ENCODE measurements around the gene SRC. TPM values are rescaled to one million over a fixed set of nuclear protein-coding genes. Genes with fewer than 3 reads are reported as not detected.

Gene SRC
- total and polyA plus RNA-seq, 2 donors from 2014 or later, result 28.5 to 70.0 TPM

DNA sequence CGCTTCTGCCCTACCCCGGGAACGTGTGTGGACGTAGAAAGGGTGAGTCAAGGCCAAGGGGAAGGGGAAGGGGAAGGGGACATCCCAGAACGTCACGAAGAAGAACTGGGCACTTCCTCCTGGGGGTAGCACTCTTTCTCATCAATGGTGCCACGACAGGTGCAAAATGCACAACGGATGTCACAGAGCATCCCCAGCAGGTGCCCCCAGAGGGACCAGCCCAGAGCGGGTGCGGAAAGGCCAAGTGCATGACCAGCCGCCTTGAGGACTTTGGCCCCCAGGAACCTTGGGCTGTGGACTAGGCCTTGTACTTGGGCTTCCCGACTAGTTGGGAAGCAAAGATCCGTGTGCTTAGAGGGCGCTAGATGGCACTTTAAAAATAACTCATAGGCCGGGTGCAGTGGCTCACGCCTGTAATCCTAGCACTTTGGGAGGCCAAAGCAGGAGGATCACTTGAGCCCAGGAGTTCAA is 12.1 kb upstream of the SRC start:
- no peak for TF ChIP-seq CTCF (IDR thresholded peaks at IDR 0.05; ENCODE audit: borderline replicate concordance, extremely low read depth, insufficient read depth)
- no peak overlapping the region for H3K27ac ChIP-seq (ENCODE audit: low read depth in 2 of 2, low read length in 2 of 2)
- intact Hi-C loops (cut with DNase I), result no loop called here

DNA sequence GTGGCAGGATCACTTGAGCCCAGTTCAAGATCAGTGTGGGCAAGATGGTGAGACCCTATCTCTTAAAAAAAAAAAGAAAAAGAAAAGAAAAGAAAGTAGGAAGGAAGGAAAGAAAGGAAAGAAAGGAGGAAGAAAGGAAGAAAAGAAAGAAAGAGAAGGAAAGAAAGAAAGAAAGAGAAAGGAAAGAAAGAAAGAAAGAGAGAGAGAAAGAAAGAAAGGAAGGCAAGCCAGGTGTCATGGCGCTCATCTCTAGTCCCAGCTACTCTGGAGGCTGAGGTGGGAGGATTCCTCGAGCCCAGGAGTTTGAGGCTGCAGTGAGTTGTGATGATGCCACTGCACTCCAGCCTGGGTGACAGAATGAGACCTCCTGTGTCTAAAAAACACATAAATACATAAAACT is 11.5 kb upstream of the SRC start:
- Histone ChIP-seq H3K36me3 (ENCODE audit: control insufficient read depth in 2 of 3, insufficient read depth in 3 of 3, low read length in 3 of 3) (no peaks in the 10 kb centered on the region), H3K9ac (ENCODE audit: low read length in 3 of 3) (no peak overlapping the region), H3K4me3 (ENCODE audit: low read length in 3 of 3) (no peak overlapping the region), H3K9me3 (ENCODE audit: control insufficient read depth in 2 of 3, insufficient read depth in 1 of 3, low read length in 3 of 3) (no peaks in the 10 kb centered on the region), H3K27me3 (ENCODE audit: control insufficient read depth, insufficient read depth, low read length) (no peaks in the 10 kb centered on the region), H3K27ac (ENCODE audit: low read depth in 2 of 2, low read length in 2 of 2) (no peak overlapping the region), H3K4me1 (ENCODE audit: control insufficient read depth in 2 of 3, insufficient read depth in 2 of 3, low read depth in 1 of 3, low read length in 3 of 3) (no peaks in the 10 kb centered on the region)
- intact Hi-C loops (cut with DNase I), result no loop called here
- FAIRE-seq (no peak), DNase-seq (no peak)
- no peak for TF ChIP-seq CTCF (IDR thresholded peaks at IDR 0.05; ENCODE audit: borderline replicate concordance, extremely low read depth, insufficient read depth)

More for the DNA sequence above, 12.1 kb upstream of the SRC start:
- Histone ChIP-seq H3K9ac (ENCODE audit: low read length in 3 of 3) (no peak overlapping the region), H3K4me3 (ENCODE audit: low read length in 3 of 3) (no peak overlapping the region), H3K4me1 (ENCODE audit: control insufficient read depth in 2 of 3, insufficient read depth in 2 of 3, low read depth in 1 of 3, low read length in 3 of 3) (no peaks in the 10 kb centered on the region), H3K9me3 (ENCODE audit: control insufficient read depth in 2 of 3, insufficient read depth in 1 of 3, low read length in 3 of 3) (no peaks in the 10 kb centered on the region), H3K36me3 (ENCODE audit: control insufficient read depth in 2 of 3, insufficient read depth in 3 of 3, low read length in 3 of 3) (no peaks in the 10 kb centered on the region), H3K27me3 (ENCODE audit: control insufficient read depth, insufficient read depth, low read length) (no peaks in the 10 kb centered on the region)
- DNase-seq (no peak), FAIRE-seq (no peak)

GRCh38 chr20:37335642-37336368 is 10.1 kb upstream of the SRC start:
- H3K27ac ChIP-seq (ENCODE audit: low read depth in 2 of 2, low read length in 2 of 2), result no peak overlapping the region
- FAIRE-seq, result no peak
- H3K4me1 ChIP-seq (ENCODE audit: control insufficient read depth in 2 of 3, insufficient read depth in 2 of 3, low read depth in 1 of 3, low read length in 3 of 3), result no peaks in the 10 kb centered on the region
- no peaks in the 10 kb centered on the region for H3K27me3 ChIP-seq (ENCODE audit: control insufficient read depth, insufficient read depth, low read length)
- TF ChIP-seq CTCF (IDR thresholded peaks at IDR 0.05; ENCODE audit: borderline replicate concordance, extremely low read depth, insufficient read depth), result no peak
- no peak for DNase-seq
- no peak overlapping the region for H3K4me3 ChIP-seq (ENCODE audit: low read length in 3 of 3)
- H3K9me3 ChIP-seq (ENCODE audit: control insufficient read depth in 2 of 3, insufficient read depth in 1 of 3, low read length in 3 of 3), result no peaks in the 10 kb centered on the region
- H3K9ac ChIP-seq (ENCODE audit: low read length in 3 of 3), result no peak overlapping the region
- no peaks in the 10 kb centered on the region for H3K36me3 ChIP-seq (ENCODE audit: control insufficient read depth in 2 of 3, insufficient read depth in 3 of 3, low read length in 3 of 3)
- intact Hi-C loops (cut with DNase I), result no loop called here

Measured in kidney (tissue), 14 donors.